Activated T-cell treated with anti-CD3 and anti-CD28 coated beads for 4 hours (primary cell): ENCODE data around the gene CCDC73.
"Not testable (repeated sequence)": the region's sequence is repeated elsewhere in the genome, so short reads cannot be mapped to it uniquely, and the experiment has no call there.

Source experiments
- DNase-seq: peaks from one replicate; pipeline ENCODE4 v3.0.0-alpha.2; 2020

The CCDC73 gene

GRCh38 chr11:32704775-32705174 is 89.7 kb downstream of the CCDC73 start:
- DNase-seq = no peak

GRCh38 chr11:32704261-32704660 is 90.2 kb downstream of the CCDC73 start:
- DNase-seq = no peak

- DNase-seq = no peak
These were observed 92.8 kb downstream of the CCDC73 start for GRCh38 chr11:32701616-32702015.

- DNase-seq = no peak
These were observed 95.9 kb downstream of the CCDC73 start for GRCh38 chr11:32698579-32698978.

- no peak for DNase-seq
These were observed 123.4 kb downstream of the CCDC73 start for GRCh38 chr11:32671051-32671450.

- DNase-seq = no peak
These were observed 134.8 kb downstream of the CCDC73 start for GRCh38 chr11:32659672-32660071.

GRCh38 chr11:32658639-32659406 is 135.6 kb downstream of the CCDC73 start:
- no peak for DNase-seq

GRCh38 chr11:32643526-32643925 is 150.9 kb downstream of the CCDC73 start:
- no peak for DNase-seq

- DNase-seq = no peak
These were observed 153.1 kb downstream of the CCDC73 start for GRCh38 chr11:32641361-32641760.

- DNase-seq = no peak
These were observed 158.6 kb downstream of the CCDC73 start for GRCh38 chr11:32635819-32636218.

- DNase-seq = no peak
These were observed 163.6 kb downstream of the CCDC73 start for GRCh38 chr11:32630844-32631243.

GRCh38 chr11:32616903-32617302 is 177.6 kb downstream of the CCDC73 start:
- no peak for DNase-seq

- no peak for DNase-seq
These were observed 179.0 kb downstream of the CCDC73 start for GRCh38 chr11:32615422-32615821.

GRCh38 chr11:32613500-32614151 is 180.8 kb downstream of the CCDC73 start:
- no peak for DNase-seq

GRCh38 chr11:32610797-32611352 is 183.6 kb downstream of the CCDC73 start:
- no peak for DNase-seq

GRCh38 chr11:32608826-32609225 is 185.6 kb downstream of the CCDC73 start:
- not testable (repeated sequence) for DNase-seq

GRCh38 chr11:32606220-32606619 is 188.2 kb downstream of the CCDC73 start:
- DNase-seq = no peak

- no peak for DNase-seq
These were observed 191.6 kb downstream of the CCDC73 start for GRCh38 chr11:32602657-32603415.

- no peak for DNase-seq
These were observed 196.5 kb downstream of the CCDC73 start for GRCh38 chr11:32597921-32598320.

GRCh38 chr11:32596114-32596513 is 198.3 kb downstream of the CCDC73 start:
- DNase-seq = not testable (repeated sequence)

- DNase-seq = no peak
These were observed 200.2 kb downstream of the CCDC73 start for GRCh38 chr11:32594272-32594671.

- no peak for DNase-seq
These were observed 207.8 kb downstream of the CCDC73 start for GRCh38 chr11:32586576-32587190.

- no peak for DNase-seq
These were observed 209.5 kb downstream of the CCDC73 start for GRCh38 chr11:32584921-32585320.
